ENCODE data around the gene MATN1.

The MATN1 gene

GRCh38 chr1:30757352-30758120 lies 34.2 kb upstream of the MATN1 start, which contains the start of gene LAPTM5:
TSS of gene LAPTM5 (minus strand) at chr1:30757774. CDS start at chr1:30757745, 29 bp downstream.
- no peak for DNase-seq (ENCODE audit: low read depth in 2 of 2)

- DNase-seq (ENCODE audit: low read depth in 2 of 2) = no peak
Measured at GRCh38 chr1:30756545-30757351, 33.4 kb upstream of the MATN1 start.

DNA sequence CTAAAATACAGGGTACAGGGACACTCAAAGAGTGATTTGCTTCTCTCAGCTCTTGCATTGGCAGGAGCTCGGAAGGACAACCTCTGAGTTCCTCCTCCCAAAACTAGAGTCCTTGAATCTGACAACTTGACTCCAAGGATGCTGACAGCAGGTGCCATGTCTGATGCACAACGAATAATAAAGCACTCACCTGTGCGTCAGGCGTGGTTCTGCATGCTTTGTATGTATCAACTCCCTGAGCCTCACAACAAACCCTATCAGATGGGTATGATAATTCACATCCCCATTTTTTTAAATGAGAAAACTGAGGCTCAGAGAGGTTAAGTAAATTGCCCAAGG lies 32.8 kb upstream of the MATN1 start:
- no peak for DNase-seq (ENCODE audit: low read depth in 2 of 2)

DNA sequence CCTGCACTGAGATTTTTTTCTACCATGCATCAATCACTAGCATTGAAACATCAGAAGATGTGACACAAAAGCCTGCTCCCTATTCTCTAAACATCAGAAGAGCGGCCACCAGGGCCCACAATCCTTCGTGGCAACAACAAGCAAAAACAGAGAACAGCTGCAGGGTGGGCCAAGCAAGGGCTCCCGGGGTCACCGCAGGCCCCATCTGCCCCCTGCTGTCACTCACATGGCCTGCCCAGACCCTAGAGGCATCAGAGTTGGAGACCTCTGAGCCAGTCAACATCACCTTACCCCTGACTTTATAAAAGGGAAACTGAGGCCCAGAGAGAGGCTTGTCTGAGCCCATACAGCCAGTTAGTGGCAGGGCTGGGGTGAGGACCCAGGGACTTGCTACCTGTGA lies 32.4 kb upstream of the MATN1 start:
- no peak for DNase-seq (ENCODE audit: low read depth in 2 of 2)

DNA sequence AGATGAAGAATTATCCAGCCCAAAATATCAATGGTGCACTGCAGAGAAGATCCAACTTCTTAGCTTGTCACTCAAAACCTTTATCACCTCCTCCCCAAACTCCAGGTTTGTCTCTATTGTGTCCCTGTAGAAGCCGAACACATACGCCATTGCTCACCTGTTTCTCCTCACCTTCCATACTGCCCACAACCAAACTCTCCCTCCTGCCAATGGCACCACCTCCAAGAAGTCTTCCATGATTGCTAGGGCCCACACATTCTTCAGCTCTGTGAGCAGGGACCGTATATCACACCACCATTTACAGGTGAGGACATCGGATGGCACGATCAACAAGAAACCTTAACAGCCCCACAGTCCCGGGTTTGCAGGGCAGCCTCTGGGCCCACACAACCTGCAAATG lies 31.9 kb upstream of the MATN1 start:
- DNase-seq (ENCODE audit: low read depth in 2 of 2) = no peak

DNA sequence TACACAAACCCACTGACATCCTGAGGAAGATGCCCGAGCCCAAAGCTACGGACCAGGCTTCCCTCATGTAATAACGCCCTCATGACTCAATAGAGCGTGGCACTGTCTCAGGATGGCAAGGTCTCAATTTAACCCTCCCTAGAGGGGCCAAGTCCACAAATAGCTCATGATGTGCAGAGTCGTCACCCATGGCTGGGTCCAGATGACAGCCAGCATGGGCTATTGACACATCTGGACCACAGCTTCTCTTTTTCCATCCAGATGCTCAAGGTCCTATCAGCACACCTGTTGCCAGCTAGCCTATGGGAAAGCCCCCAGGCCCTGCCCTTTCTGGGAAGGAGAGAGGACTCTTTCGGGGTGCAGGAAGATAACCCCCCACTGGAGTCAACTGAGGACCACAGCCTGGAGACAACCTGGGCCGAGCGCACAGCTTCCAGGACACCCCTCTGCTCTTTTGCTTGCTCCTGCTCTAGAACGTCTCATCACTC lies 31.3 kb upstream of the MATN1 start:
- no peak for DNase-seq (ENCODE audit: low read depth in 2 of 2)

GRCh38 chr1:30753660-30754123 lies 30.3 kb upstream of the MATN1 start:
- no peak for DNase-seq (ENCODE audit: low read depth in 2 of 2)

DNA sequence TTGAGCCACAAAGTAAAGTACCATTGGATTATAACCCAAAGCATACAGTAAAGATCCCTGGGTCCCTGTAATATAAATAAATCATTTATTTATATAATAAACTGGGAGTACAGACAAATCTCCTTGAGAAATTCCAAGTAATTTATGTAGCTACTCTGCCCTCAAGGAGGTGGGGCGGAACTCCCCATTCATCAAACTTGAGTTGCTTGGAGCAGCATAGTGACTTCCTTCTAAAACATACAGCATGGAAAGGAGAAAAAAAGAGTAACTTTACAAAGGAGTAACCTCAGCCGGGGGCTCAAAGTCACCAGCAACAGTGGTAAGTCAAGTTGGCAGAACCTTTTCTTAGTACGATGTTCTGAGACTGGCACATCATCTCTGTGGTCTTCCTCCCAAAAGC lies 29.7 kb upstream of the MATN1 start:
- no peak for DNase-seq (ENCODE audit: low read depth in 2 of 2)

DNA sequence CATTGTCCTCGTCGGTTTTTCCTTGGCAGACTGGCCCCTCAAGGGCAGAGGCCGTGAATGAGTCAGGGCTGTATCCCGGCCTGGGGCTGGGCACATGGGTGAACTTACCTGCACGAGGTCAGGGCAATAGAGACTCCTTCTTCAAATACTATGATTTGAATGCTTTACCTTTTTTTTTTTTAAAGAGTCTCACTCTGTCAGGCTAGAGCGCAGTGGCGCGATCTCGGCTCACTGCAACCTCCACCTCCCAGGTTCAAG lies 29.2 kb upstream of the MATN1 start:
- DNase-seq (ENCODE audit: low read depth in 2 of 2) = no peak

GRCh38 chr1:30751830-30752650 lies 28.7 kb upstream of the MATN1 start:
- no peak for DNase-seq (ENCODE audit: low read depth in 2 of 2)

DNA sequence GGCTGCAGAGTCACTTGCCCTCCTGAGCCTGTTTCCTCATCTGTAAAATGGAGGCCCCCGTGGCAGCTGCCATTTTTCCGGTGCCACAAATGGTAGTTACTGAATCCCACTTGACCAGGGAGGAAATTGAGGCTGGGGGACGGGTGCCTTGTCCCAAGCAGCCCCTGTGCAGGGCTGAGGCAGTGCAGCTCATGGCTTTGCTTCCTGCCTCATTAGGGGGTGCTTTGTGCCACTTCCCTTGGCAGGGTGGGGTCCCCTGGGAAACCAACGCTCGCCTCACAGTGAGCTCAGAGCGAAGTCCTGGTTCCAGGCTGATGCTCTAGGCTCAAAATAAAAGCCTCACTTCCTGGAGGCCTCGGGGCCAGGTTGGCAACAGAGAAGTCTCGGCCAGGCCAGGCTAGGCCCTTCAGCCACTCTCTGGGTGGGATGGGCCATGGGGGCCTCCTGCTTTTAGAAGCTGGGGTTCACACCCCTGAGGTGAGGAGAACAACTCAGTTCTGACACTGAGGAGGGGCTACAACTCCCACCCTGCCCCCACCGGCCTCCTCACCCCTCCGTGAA lies 27.4 kb upstream of the MATN1 start:
- no peak for DNase-seq (ENCODE audit: low read depth in 2 of 2)

DNA sequence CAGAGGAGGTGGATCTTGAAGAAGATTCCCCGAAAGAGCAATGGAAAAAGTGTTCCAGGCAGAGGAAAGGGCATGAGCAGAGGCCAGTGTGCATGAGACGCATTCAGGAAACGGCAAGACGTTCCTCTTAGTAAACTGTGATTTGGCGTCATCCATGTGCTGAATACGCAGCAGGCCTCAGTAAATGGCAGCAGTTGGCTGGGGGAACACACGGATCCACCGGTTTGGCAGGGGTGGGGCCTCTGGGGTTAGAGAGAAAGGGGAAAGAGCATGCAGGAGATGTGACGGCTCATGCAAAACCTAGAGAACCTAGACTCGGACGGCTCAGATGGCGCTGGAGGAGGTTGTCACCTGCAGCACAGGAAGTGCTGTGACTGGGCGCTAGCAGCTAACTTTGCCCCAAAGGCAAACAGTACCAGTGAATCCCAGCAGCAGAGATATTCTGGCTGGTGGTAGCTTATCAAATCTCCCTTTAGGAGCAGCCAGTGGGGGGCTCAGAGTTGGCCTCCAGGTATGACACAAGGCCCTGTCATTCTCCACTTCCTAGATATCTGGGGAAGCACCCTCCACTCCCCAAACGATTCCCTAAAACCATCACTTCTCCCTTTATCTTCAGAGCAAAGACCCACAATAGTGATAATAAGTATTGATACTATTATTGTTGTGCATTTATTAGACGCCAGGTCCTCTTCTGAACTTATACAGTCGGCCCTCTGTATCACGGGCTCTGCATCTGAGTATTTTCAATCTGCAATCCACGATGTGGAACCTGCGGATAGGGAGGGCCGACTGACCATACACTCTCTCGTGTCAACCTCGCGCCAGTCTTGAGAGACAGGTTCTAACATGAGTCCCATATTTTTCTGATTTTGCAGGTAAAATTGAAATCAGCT lies 26.6 kb upstream of the MATN1 start:
- DNase-seq (ENCODE audit: low read depth in 2 of 2) = no peak

GRCh38 chr1:30748699-30749401 lies 25.5 kb upstream of the MATN1 start:
- no peak for DNase-seq (ENCODE audit: low read depth in 2 of 2)

- no peak for DNase-seq (ENCODE audit: low read depth in 2 of 2)
Measured at GRCh38 chr1:30748098-30748698, 24.8 kb upstream of the MATN1 start.

- no peak for DNase-seq (ENCODE audit: low read depth in 2 of 2)
Measured at GRCh38 chr1:30747033-30748008, 23.9 kb upstream of the MATN1 start.

- no peak for DNase-seq (ENCODE audit: low read depth in 2 of 2)
Measured at GRCh38 chr1:30746212-30747032, 23.0 kb upstream of the MATN1 start.

- no peak for DNase-seq (ENCODE audit: low read depth in 2 of 2)
Measured at GRCh38 chr1:30745834-30746208, 22.4 kb upstream of the MATN1 start.

Data from activated CD4-positive, alpha-beta T cell treated with anti-CD3 and anti-CD28 coated beads for 24 hours (primary cell).